BLaER1 (cell line): ENCODE data around the gene SDR42E2.
A peak's percentile ranks its signal among the peaks of the same experiment; 100 is the strongest.

ENCODE experiments used
- H3K27ac ChIP-seq: shearing (Covaris generic); formaldehyde crosslinking; 2 replicates; pipeline ENCODE4 v1.8.1; 2022
- H3K27me3 ChIP-seq: shearing (Covaris generic); formaldehyde crosslinking; 2 replicates; pipeline ENCODE4 v1.8.1; 2022
- H3K36me3 ChIP-seq: shearing (Covaris generic); formaldehyde crosslinking; 2 replicates; pipeline ENCODE4 v1.8.1; 2022
- H3K4me1 ChIP-seq: shearing (Covaris generic); formaldehyde crosslinking; 2 replicates; pipeline ENCODE4 v1.8.1; 2022
- H3K4me2 ChIP-seq: shearing (Covaris generic); formaldehyde crosslinking; 2 replicates; pipeline ENCODE4 v1.8.1; 2022
- H3K4me3 ChIP-seq: shearing (Covaris generic); formaldehyde crosslinking; 2 replicates; pipeline ENCODE4 v1.8.1; 2022
- H3K9ac ChIP-seq: shearing (Covaris generic); formaldehyde crosslinking; 2 replicates; pipeline ENCODE4 v1.8.1; 2022
- H3K9me3 ChIP-seq: shearing (Covaris generic); formaldehyde crosslinking; 2 replicates; pipeline ENCODE4 v1.8.1; 2022
- H4K20me1 ChIP-seq: shearing (Covaris generic); formaldehyde crosslinking; 2 replicates; pipeline ENCODE4 v1.8.1; 2022
- Cebpa-rat ChIP-seq: shearing (Covaris generic); IDR thresholded peaks from 2 replicates; pipeline ENCODE4 v1.8.1; 2022

SDR42E2 gene

DNA sequence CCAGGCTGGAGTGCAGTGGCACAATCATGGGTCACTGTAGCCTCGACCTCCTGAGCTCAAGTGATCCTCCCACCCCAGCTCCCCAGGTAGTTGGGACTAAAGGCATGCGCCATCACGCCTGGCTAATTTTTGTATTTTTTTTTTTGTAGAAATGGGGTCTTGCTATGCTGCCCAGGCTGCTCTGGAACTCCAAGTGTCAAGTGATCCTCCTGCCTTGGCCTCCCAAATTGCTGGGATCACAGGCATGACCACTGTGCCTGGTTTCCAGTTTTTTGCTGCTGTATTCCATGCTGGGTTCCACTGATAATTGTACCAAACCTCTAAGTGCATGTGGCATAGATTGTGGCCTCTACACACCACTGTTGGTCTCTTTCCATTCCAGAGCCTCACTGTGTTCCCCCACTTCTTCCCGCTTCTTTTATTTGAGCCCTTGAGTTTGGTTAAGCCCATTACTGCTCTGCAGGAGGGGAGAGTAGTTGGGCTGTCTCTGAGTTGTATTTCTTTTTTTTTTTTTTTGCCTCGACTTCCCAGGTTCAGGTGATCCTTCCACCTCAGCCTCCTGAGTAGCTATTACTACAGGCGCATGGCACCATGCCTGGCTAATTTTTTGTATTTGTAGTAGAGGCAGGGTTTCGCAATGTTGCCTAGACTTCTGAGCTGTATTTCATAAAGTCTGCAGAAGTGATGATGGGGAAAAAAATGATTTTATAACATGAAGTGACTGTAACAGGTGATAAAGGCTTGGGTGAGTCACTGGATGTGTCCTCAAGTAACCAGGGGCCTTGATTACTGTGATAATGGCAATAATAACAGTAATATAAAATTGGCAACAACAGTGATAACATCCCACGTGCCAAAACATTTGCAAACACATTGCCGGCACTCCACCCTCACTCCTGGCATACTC lies 73.8 kb downstream of the SDR42E2 start:
- peak; percentile 51; the same call in 1 of the 2 replicates for TF ChIP-seq Cebpa-rat
- H3K4me3 ChIP-seq, result no peak overlapping the region
- no peak overlapping the region for H3K4me2 ChIP-seq
- no peaks in the 10 kb centered on the region for H3K27me3 ChIP-seq
- no peak overlapping the region for H3K9ac ChIP-seq
- H3K27ac ChIP-seq, result no peak overlapping the region
- no peaks in the 10 kb centered on the region for H4K20me1 ChIP-seq
- H3K9me3 ChIP-seq, result no peaks in the 10 kb centered on the region
- peaks cover 82% of the 10 kb centered on the region for H3K36me3 ChIP-seq
- peaks cover 49% of the 10 kb centered on the region for H3K4me1 ChIP-seq

- Histone ChIP-seq H4K20me1 (no peaks in the 10 kb centered on the region), H3K27ac (peak overlapping the region; percentile 86)
- TF ChIP-seq Cebpa-rat, result no peak
Measured at GRCh38 chr16:22239131-22239805, 77.0 kb downstream of the SDR42E2 start.

GRCh38 chr16:22240023-22240710 lies 77.9 kb downstream of the SDR42E2 start:
- TF ChIP-seq Cebpa-rat, result no peak
- no peak overlapping the region for H3K9ac ChIP-seq
- peak overlapping the region; percentile 75 for H3K4me2 ChIP-seq
- no peaks in the 10 kb centered on the region for H3K27me3 ChIP-seq
- no peaks in the 10 kb centered on the region for H4K20me1 ChIP-seq
- no peaks in the 10 kb centered on the region for H3K9me3 ChIP-seq
- H3K36me3 ChIP-seq, result peaks cover 69% of the 10 kb centered on the region
- H3K4me3 ChIP-seq, result 0 out of 2 replicates have a peak overlapping the region, but pooled peaks have one; percentile 11
- peaks cover 50% of the 10 kb centered on the region for H3K4me1 ChIP-seq
- H3K27ac ChIP-seq, result peak overlapping the region; percentile 86

More at GRCh38 chr16:22239131-22239805, 77.0 kb downstream of the SDR42E2 start:
- H3K27me3 ChIP-seq, result no peaks in the 10 kb centered on the region
- no peak overlapping the region for H3K4me3 ChIP-seq
- H3K4me2 ChIP-seq, result peak overlapping the region; percentile 75
- H3K4me1 ChIP-seq, result peaks cover 56% of the 10 kb centered on the region
- no peaks in the 10 kb centered on the region for H3K9me3 ChIP-seq
- H3K36me3 ChIP-seq, result peaks cover 69% of the 10 kb centered on the region
- H3K9ac ChIP-seq, result no peak overlapping the region; the same call in 1 of the 2 replicates
